ENCODE measurements around the gene LGALS7.
"Not testable (repeated sequence)": the region's sequence is repeated elsewhere in the genome, so short reads cannot be mapped to it uniquely, and the experiment has no call there.

The LGALS7 gene

DNA sequence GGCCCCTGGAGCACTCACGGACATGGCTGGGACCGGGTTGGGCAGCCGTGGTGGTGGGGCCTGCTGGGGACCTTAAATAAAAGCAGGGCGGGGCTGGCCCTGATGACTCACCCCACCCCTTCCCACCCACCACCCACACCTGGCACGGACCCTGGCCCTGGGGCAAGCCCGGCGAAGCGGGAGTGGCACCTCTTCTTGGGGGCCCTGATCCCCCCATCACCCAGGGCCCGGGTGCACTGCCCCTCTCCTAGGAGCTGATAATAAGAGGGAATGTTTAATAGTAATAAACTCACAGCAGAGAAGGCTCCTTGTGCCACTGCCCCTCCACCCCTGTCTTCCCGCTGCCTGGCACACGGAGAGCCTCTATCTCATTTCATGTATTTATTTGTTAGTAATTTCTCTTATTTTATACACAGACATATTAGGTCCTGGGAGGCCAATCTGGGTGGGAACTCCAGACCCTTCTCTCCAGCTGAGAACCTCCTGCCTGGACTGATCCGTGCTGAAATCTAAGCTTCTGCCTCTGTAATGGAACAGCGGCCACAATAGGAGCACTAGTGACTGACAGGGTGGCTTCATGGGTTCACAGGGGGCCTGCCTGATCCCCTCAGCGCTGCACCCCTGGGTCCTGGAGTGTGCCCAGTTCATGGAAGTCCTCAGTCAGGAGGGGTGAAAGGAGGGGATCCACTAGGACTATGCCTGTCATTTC lies at the start of gene LGALS7:
LGALS7 (minus strand) TSS at position 49 of the 709 bp plus-strand sequence; CDS start at position 24, 25 bp downstream.
- no peak for DNase-seq (ENCODE audit: low spot score)

DNA sequence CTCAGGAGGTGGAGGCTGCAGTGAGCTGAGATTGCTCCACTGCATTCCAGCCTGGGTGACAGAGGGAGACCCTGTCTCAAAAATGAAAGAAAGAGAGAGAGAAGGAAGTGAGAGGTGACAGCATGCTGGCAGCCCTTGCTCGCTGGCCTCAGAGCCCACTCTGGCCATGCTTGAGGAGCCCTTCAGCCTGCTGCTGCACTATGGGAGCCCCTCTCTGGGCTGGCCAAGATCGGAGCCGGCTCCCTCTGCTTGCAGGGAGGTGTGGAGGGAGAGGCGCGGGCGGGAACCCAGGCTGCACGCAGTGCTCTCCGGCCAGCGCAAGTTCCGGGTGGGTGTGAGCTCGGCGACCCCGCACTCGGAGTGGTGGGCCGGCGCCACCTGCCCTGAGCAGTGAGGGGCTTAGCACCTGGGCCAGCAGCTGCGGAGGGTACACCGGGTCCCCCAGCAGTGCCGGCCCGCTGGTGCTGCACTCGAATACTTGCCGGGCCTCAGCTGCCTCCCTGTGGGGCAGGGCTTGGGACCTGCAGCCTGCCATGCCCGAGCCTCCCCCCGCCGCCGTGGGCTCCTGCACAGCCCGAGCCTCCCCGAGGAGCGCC lies 48.0 kb upstream of the LGALS7 start:
- DNase-seq (ENCODE audit: low spot score) = not testable (repeated sequence)

DNA sequence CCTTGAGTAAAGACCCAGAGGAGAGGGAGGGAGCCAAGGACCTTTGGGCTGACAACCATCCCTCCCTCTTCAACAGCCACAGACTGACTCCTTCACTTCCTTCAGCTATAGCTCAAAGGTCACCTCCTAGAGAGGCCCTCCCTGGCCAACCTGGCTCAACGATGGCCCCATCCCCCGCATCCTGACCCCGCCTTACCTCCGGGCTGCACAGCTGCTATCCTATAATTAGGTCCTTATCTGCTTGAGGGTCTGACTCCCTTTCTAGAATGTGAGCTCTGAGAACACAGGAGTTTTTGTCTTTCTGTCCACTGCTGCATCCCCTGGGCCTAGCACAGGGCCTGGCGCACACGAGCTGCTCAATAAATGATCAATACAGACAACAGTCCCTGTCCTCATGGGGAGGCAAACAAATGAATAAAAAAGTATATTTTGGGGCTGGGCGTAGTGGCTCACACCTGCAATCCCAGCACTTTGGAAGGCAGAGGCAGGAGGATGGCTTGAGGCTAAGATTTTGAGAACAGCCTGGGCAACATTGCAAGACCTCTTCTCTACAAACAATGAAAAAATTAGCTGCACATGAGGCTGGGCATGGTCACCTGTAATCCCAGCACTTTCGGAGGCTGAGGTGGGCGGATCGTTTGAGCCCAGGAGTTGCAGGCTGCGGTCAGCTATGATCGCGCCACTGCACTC lies 46.1 kb upstream of the LGALS7 start:
- DNase-seq (ENCODE audit: low spot score) = no peak

DNA sequence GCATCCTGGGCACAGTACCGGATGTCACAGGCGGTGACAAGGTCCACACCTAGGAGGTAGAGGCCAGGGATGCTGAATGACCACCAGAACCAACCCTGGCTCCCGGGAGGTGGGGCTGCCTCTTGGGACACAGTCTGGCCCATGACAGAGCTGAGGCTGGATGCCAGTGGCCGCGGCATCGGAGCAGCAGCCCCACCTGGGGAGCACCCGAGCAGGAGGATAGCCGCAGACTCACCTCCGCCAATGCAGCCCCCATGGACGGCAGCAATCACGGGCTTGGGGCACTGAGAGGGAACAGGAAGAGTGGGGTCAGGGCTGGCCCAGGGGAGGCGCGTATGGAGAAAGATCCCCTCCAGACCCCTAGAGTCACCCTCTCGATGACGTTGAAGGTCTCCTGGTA lies 43.8 kb upstream of the LGALS7 start:
- no peak for DNase-seq (ENCODE audit: low spot score)

DNA sequence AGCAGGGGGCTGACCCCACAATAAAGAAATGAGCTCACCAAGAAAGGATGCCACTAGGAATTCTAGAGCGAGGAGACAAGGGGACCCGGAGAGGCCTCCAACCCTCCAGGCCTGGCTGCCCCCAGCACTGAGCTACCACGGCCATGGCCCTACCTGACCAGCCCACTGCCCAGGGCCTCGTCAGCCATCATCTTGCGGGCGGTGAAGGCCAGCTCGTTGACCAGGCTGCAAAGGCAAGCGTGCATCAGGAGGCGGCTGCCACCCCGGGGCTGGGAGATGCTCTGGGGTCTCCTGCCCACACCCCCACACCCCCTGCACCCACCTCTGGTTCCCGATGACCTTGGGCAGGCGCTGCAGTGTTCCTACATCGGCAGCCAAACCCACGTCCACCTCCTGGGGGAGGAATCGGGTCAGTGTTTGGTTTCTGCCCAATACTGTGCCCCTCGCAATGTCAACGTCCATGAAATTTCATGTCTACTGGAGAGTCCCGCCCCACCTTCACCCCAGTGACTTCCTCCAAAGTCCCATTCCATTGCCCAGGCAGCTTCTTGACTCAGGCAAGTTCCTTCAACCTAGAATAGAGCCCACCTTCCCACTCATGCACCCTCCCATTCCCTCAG lies 42.9 kb upstream of the LGALS7 start:
- no peak for DNase-seq (ENCODE audit: low spot score)

DNA sequence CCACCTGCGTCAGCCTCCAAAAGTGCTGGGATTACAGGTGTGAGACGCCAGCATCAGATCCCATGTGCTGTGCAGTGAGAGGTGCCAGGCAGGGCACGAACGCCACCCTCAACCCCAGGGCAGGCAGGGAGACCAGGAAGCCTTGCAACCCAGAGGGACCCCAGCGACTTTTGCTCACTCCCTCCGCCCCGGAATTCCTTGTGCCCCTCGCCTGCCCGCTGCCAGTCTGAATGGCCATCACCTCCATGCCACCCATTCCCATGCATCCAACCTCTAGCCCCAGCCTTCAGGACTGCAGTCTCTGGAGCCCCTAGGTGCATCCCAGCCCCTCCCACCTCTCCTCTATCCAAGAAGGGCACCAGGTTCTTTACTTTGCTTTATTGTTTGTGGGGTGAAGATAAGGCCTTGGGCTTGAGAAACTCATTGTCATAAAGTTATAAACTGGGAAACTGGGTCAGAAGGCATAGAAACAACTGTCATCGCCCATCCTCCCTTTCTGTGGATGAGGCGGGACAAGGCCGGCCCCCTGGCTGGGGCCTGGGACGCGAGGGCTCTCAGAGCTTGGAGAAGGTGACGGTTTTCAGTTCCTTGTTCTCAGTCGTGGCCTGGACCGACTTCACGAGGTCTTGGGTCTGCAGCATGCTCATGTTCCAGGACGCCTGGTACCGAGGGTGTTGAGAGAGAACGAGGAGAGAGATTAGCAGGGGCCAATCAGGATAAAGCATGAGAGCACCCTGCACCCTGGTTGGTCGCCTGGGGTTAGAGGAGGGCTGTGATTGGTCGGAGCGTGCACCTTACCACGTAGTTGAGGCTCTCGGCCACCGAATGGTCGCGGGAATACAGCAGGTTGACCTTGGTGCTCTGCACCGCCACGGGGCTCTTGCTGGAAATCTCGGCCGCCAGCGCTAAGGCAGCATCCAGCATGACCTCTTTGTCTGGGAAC lies 42.0 kb upstream of the LGALS7 start:
- no peak for DNase-seq (ENCODE audit: low spot score)

DNA sequence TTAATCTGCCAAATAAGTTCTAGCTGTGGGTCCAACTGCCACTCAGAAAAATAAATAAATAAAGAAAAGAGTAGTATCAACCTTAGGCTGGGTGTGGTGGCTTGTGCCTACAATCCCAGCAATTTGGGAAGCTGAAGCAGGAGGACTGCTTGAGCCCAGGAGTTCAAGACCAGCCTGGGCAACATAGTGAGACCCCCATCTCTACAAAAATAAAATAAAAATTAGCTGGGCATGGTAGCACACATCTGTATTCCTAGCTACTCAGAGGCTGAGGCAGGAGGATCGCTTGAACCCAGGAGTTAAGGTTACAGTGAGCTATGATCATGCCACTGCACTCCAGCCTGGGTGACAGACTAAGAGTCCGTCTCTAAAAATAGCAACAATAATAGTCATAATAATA lies 40.6 kb upstream of the LGALS7 start:
- DNase-seq (ENCODE audit: low spot score) = not testable (repeated sequence)

DNA sequence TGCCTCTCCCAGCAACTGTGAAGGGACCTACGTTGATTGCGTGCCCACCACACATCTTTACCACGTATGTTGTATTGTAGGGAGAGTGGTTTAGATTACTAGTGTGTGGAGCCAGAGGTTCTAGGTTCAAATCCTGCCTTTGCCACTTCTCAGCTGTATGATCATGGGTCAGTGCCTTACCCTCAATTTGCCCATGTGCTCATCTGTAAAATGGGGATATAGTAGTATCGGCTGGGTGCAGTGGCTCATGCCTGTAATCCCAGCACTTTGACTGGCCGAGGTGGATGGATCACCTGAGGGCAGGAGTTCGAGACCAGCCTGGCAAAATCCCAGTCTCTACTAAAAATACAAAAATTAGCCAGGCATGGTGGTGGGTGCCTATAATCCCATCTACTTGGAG lies 40.0 kb upstream of the LGALS7 start:
- DNase-seq (ENCODE audit: low spot score) = no peak

DNA sequence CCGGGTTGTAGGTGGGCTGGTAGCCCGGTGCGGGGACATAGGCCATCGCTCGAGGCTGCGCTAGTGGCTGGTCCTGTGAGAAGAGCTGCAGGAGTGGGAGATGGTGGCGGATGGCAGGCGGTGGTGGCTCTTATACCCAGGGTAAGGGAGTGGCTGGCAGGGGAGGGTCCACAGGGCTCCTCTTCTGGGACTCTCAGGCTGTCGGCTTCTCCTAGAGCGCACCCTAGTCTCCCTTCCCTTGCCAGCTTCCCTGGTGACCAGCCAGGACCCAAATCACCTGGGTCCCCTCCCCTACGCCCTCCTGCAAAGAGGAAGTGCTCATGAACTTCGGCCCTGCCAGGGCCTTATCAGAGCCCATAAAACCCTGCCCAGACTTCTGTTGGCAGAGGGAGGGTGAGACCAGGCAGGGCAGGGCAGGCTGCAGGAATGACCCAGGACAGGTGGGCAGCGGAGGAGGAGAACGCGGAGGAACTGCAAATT lies 39.6 kb upstream of the LGALS7 start, which contains the start of gene LGALS4:
LGALS4 (minus strand) TSS at position 105 of the 480 bp plus-strand sequence; CDS start at position 46, 59 bp downstream.
- DNase-seq (ENCODE audit: low spot score) = no peak

DNA sequence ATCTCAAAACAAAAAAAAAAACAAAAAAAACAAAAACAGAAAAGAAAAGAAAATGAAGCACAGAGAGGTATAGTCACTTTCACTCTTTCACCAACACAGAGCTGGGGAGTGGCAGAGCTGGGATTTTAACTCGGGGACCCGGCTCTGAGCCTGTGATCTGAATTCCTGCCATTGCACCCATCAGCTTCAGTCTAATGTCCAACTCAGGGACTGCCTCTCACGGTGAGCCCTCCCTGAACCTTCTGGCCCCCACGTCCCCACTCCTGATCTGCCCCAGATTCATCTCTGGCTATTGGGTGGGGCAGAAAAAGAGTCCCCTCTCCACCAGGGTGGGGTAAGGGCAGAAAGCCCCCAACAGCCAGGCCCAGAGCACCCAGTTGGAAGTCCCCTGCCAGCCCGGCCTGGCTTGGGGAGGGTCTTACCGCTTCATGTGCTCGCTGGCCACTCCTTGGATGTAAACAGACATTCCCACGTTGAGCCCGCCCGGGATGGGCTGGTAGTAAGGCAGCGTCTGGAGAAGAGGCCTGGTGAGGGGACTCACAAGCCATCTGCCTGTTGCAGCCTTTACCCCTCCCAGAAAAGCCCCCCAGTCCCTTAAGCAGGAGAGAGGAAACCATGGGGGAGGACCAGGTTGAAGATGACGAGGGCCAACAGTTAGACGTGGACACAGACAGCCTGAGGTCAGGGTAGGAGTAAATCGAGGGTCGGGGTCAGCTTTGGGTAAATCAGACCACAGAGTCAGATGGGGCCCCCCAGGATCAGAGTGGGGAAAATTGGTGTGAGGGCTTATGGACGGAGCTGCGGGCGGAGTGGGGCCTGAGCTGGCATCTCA lies 38.9 kb upstream of the LGALS7 start:
- no peak for DNase-seq (ENCODE audit: low spot score)

DNA sequence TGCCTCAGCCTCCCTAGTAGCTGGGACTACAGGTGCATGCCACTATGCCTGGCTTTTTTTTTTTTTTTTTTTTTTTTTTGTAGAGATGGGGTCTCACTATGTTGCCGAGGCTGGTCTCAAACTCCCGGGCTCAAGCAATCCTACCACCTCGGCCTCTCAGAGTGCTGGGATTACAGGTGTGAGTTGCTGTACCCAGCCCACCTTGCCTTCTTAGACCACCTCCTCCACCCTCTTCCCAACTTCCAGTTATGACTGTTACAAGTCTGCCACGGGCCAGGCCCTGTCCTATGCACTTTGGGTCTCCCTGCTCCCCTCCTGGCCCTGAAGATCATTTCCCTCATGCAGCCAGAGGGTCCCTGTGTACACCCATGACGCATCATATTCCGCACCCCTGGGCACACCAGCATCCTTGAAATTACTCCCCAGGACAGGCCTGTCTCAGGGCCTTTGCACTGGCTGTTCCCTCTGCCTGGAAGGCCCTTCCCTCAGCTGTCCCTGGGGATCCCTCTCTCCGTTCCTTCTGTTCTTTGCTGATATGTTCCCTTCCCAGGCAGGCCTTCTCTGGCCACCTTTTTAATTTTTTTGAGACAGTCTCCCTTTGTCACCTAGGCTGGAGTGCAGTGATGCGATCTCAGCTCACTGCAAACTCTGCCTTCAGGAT lies 36.4 kb upstream of the LGALS7 start:
- no peak for DNase-seq (ENCODE audit: low spot score)

DNA sequence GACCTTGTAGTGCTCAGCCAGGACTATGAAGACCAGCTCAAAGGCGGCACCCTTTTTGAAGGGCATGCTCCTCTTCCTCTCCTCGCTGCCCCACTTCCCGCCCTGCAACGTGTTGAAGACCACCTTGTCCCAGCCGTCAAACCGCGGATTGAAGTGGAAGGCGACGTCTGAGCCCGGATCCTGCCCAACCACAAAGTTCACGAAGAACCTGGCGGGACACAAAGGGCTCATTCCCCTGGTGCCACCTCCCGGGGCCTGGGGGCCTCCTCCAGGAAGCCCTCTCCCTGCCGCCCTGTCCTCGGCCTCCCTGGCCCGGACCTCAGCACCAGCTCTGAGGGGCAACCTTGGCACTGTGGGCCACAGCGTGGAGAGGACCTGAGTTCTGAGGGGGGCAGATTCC lies 35.4 kb upstream of the LGALS7 start:
- no peak for DNase-seq (ENCODE audit: low spot score)

DNA sequence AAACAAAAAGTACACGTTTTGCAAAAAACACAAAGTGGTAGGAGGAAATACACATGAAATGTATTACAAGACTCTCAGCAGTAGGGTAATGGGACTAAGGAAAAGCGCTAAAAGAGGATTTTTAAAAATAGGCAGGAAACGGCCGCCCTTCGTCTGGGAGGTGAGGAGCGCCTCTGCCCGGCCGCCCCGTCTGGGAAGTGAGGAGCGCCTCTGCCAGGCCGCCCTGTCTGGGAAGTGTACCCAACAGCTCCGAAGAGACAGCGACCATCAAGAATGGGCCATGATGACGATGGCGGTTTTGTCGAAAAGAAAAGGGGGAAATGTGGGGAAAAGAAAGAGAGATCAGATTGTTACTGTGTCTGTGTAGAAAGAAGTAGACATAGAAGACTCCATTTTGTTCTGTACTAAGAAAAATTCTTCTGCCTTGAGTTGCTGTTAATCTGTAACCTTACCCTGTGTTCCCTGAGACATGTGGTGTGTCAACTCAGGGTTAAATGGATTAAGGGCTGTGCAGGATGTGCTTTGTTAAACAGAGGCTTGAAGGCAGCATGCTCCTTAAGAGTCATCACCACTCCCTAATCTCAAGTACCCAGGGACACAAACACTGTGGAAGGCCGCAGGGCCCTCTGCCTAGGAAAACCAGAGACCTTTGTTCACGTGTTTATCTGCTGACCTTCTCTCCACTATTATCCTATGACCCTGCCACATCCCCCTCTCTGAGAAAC lies 34.2 kb upstream of the LGALS7 start:
- DNase-seq (ENCODE audit: low spot score) = not testable (repeated sequence)

DNA sequence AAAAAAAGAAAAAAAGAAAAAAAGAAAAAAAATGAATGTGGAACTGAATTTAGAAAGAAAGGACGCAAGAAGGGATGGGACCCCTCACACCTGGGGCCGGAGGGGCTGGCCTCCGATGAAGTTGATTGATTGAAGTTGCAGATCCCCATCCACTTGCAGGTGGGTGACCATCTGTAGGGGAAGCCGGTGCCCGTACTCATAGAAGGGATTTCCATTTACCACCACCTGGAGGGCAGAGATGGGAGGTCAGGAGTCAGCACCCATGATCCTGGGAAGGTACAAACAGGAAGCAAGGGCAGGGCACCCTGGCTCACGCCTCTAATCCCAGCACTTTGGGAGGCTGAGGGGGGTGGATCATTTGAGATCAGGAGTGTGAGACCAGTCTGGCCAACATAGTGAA lies 33.1 kb upstream of the LGALS7 start:
- no peak for DNase-seq (ENCODE audit: low spot score)

DNA sequence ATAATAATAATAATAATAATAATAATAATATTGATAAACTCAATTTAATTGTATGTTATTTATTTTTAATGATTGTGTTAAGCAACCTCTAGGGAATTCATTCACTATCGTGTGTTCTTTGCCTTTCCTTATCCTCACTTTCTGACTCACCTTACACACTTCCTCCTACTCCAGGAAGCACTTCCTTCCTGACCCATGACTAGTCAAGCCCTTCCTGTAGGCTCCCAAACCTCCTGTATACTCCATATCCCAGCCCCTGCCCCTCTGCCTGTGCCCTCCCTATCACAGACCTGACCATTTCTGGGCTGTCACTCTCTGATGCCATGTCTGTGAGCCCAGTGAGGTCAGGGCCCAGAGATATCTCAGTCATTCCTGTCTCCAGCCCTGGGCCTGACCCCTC lies 31.9 kb upstream of the LGALS7 start:
- DNase-seq (ENCODE audit: low spot score) = no peak

DNA sequence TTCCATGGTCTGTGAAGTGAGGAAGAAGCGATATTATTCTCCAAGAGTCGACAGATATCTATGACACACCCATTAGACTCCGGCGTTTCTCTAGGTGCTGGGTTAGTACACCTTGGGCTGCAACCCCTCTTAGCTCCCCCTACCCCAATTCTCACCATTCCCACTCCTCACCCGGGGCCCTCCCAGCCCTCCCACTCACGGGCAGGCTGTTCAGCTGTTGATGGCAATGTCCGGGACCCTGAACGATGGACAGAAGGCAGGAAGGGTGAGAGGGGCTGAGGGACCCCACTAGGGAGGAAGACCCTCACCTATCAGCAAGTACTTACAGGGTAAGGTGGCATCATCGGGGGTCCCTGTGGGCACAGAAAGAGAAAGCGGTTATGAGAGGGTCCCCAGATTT lies 30.2 kb upstream of the LGALS7 start:
- no peak for DNase-seq (ENCODE audit: low spot score)

DNA sequence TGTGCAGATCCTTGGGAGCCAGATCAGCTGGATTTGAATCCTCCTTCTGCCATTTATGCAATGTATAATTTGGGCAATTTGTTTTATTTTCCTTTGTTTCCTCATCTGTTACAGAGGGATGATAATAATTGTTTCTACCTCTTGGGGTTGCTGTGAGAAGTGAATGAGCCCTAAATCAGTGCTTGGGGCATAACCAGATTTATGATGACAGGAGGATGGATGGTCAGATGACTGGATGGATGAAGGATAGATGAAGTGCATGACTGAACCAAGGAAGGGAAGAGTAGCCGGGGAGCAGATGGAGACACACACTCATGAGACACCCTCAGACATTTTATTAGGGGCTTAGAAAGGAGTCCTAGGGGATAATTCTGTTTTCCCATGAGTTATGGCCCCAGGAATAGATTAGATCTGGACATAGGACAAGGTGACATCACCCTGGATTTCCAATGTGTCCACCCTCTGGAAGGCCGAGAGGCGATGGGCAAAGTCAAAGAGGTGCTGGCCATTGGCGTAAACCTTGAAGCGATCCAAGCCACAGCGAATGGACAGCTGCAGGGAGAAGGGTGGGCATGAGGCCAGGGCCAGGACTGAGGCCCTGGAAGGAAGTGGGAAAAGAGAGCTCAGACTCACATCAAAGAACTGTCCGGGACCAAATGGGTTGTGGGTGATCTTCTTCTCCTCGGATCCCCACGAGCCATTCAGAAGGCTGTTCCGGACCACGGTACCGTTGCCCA lies 28.2 kb upstream of the LGALS7 start:
- DNase-seq (ENCODE audit: low spot score) = no peak

DNA sequence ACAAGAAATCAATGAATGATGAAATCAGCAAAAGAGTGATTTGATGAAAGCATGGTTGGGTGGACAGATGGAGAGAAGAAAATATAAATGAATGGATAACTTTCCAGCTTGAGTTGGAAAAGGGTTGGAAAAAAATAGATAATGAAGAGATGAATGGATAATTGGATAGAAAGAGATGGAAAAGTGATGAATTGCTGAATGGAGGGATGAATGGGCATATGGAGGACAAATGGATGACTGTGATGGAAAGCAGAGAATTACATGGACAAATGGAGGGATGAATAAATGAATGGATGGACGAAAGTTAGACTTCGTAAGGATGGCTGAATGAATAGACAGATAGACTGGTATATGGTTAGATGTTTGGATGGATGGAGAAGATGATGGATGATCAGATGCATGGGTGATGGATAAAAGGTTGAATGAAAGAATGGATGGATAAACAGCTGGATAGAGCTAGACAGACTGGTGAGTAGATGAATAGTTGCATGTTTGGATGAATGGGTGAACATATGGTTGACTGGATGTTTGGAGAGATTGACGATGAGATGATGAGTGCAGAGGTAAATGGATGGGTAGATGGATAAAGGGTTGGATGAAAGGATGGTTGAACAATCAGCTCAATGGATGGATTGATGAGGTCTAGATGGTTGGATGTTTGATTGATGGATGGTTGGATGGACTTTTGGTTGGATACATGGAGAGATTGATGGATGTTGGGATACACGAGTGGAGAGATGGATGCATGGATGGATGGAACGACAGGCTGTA lies 27.4 kb upstream of the LGALS7 start:
- DNase-seq (ENCODE audit: low spot score) = no peak
